Neuronal stem cell (in vitro differentiated cells): ENCODE measurements around the gene FOXC2.

Experiments
- DNase-seq: peaks from one replicate; pipeline ENCODE4 v3.0.0-alpha.2; 2013; ENCODE audit warnings: low spot score
- H2AFZ ChIP-seq: one replicate; pipeline ENCODE4 v1.6.1; 2013; ENCODE audit warnings: mild to moderate bottlenecking, low read length, inconsistent platforms
- H2AK5ac ChIP-seq: 2 replicates; pipeline ENCODE4 v1.6.1; 2013; ENCODE audit warnings: low read depth, mild to moderate bottlenecking, inconsistent platforms, low read length, moderate library complexity, mixed read lengths
- H2BK120ac ChIP-seq: 2 replicates; pipeline ENCODE4 v1.6.1; 2013; ENCODE audit warnings: low read depth, mild to moderate bottlenecking, inconsistent platforms, low read length, moderate library complexity, mixed read lengths
- H2BK12ac ChIP-seq: one replicate; pipeline ENCODE4 v1.6.1; 2013; ENCODE audit warnings: low read length, inconsistent platforms
- H2BK15ac ChIP-seq: 2 replicates; pipeline ENCODE4 v1.6.1; 2013; ENCODE audit warnings: mild to moderate bottlenecking, low read length, inconsistent platforms, mixed read lengths
- H2BK5ac ChIP-seq: one replicate; pipeline ENCODE4 v1.6.1; 2013; ENCODE audit warnings: inconsistent platforms, mild to moderate bottlenecking, low read length, moderate library complexity
- H3K14ac ChIP-seq: one replicate; pipeline ENCODE4 v1.6.1; 2013; ENCODE audit warnings: low read length, inconsistent platforms
- H3K18ac ChIP-seq: 2 replicates; pipeline ENCODE4 v1.6.1; 2013; ENCODE audit warnings: low read length, inconsistent platforms
- H3K23ac ChIP-seq: 2 replicates; pipeline ENCODE4 v1.6.1; 2013; ENCODE audit warnings: low read depth, mild to moderate bottlenecking, mixed read lengths, low read length, inconsistent platforms; ENCODE audit not compliant: poor library complexity
- H3K27ac ChIP-seq: replicated peaks from 3 replicates; pipeline ENCODE4 v1.5.1; 2013; ENCODE audit warnings: low read length, inconsistent platforms
- H3K27me3 ChIP-seq, 3 experiments: 2 replicates each; pipeline ENCODE4 v1.6.1; 2013; ENCODE audit warnings: low read length in 3 of 3, mild to moderate bottlenecking in 2 of 3, inconsistent platforms in 1 of 3, low read depth in 1 of 3, mixed read lengths in 1 of 3, moderate library complexity in 1 of 3; ENCODE audit not compliant: control insufficient read depth in 3 of 3, insufficient read depth in 3 of 3
- H3K36me3 ChIP-seq, 2 donors: replicated peaks in 1 of 2; 2 replicates each; pipeline ENCODE4 v1.6.1; 2013; ENCODE audit warnings: low read length in 2 of 2; ENCODE audit not compliant: control insufficient read depth in 2 of 2, insufficient read depth in 2 of 2
- H3K4ac ChIP-seq: 2 replicates; pipeline ENCODE4 v1.6.1; 2013; ENCODE audit warnings: inconsistent platforms, mild to moderate bottlenecking, low read length, moderate library complexity
- H3K4me1 ChIP-seq, 2 donors: 1 replicate in 1 of 2; 2 replicates in 1 of 2; pipeline ENCODE4 v1.6.1; 2013; ENCODE audit warnings: low read length in 2 of 2, low read depth in 1 of 2; ENCODE audit not compliant: control insufficient read depth in 2 of 2, insufficient read depth in 1 of 2
- H3K4me2 ChIP-seq: one replicate; pipeline ENCODE4 v1.6.1; 2013; ENCODE audit warnings: mild to moderate bottlenecking, low read length, inconsistent platforms; ENCODE audit not compliant: insufficient read depth, poor library complexity, severe bottlenecking
- H3K4me3 ChIP-seq, 2 donors: 2 replicates each; pipeline ENCODE4 v1.5.1; 2013; ENCODE audit warnings: low read length in 2 of 2, mild to moderate bottlenecking in 2 of 2, inconsistent platforms in 1 of 2, moderate library complexity in 1 of 2
- H3K79me1 ChIP-seq: one replicate; pipeline ENCODE4 v1.6.1; 2013; ENCODE audit warnings: low read depth, mild to moderate bottlenecking, inconsistent platforms, low read length, moderate library complexity
- H3K9ac ChIP-seq: one replicate; pipeline ENCODE4 v1.6.1; 2013; ENCODE audit warnings: mild to moderate bottlenecking, low read depth, low read length, inconsistent platforms; ENCODE audit not compliant: poor library complexity
- H3K9me3 ChIP-seq, 2 donors: replicated peaks in 1 of 2; 2 replicates each; pipeline versions ENCODE3 to v1.6.1; 2013; ENCODE audit warnings: low read length in 2 of 2, mild to moderate bottlenecking in 2 of 2, inconsistent platforms in 1 of 2, low read depth in 1 of 2, mixed read lengths in 1 of 2, moderate library complexity in 1 of 2; ENCODE audit not compliant: control insufficient read depth in 2 of 2, insufficient read depth in 1 of 2
- H4K8ac ChIP-seq: one replicate; pipeline ENCODE4 v1.6.1; 2013; ENCODE audit warnings: low read depth, mild to moderate bottlenecking, inconsistent platforms, low read length, moderate library complexity
- H4K91ac ChIP-seq: one replicate; pipeline ENCODE4 v1.6.1; 2013; ENCODE audit warnings: low read length, low read depth, mild to moderate bottlenecking, inconsistent platforms; ENCODE audit not compliant: poor library complexity
- WGBS, 2 donors: extraction: QIAGEN DNeasy Blood & Tissue Kit; methylation state at CpG; one replicate each; pipeline ENCODE4 v1.1.7; 2013; ENCODE audit warnings: missing lambda C conversion rate in 2 of 2, mixed read lengths in 1 of 2; ENCODE audit not compliant: insufficient read length in 2 of 2, insufficient replicate concordance in 1 of 2; ENCODE audit errors: extremely low coverage in 2 of 2; 5-methylcytosine and 5-hydroxymethylcytosine counted together

The FOXC2 gene

DNA sequence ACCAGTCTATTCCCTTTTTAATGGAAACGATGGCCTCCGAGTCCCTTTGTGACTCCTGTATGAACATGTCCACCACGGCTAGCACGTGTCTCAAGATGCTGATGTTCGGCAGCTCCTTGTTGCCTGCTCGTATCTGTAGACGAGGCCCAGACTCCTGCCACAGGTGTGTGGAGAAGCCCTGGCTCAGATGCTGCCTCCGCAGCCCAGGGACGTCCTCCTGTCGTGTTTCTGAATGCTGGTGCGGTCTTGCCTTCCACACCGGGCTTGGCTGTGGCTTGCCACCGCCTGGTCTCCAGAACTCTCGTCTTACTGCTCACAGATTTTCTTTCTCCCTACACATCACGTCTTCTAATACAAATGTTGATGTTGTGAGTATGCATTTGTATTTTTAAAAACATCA lies 39.3 kb upstream of the FOXC2 start:
- H3K4me3 ChIP-seq, result no peak overlapping the region
- DNase-seq, result no peak
- no peak overlapping the region for H3K4ac ChIP-seq
- no peak overlapping the region for H3K4me2 ChIP-seq
- H4K91ac ChIP-seq, result no peak overlapping the region
- no CpG with 5 or more reads among the region's 15 CpGs for WGBS, 2 donors
- H2BK120ac ChIP-seq, result no peak overlapping the region
- no peak overlapping the region for H3K27ac ChIP-seq
- H3K14ac ChIP-seq, result no peak overlapping the region
- no peak overlapping the region for H2BK5ac ChIP-seq
- no peak overlapping the region for H3K9ac ChIP-seq
- no peak overlapping the region for H2BK15ac ChIP-seq
- no peak overlapping the region for H2BK12ac ChIP-seq
- peaks cover 0 to 19% (median 0%) of the 10 kb centered on the region in 3 experiments for H3K27me3 ChIP-seq
- no peaks in the 10 kb centered on the region for H3K4me1 ChIP-seq
- H3K9me3 ChIP-seq, result peaks cover 0 to 9% of the 10 kb centered on the region in 2 donors
- H3K18ac ChIP-seq, result peak overlapping the region; percentile 53
- no peak overlapping the region for H4K8ac ChIP-seq
- H2AK5ac ChIP-seq, result no peak overlapping the region
- H2AFZ ChIP-seq, result no peak overlapping the region
- H3K36me3 ChIP-seq, result peaks cover 0 to 2% of the 10 kb centered on the region in 2 donors
- no peak overlapping the region for H3K23ac ChIP-seq
- H3K79me1 ChIP-seq, result no peaks in the 10 kb centered on the region

DNA sequence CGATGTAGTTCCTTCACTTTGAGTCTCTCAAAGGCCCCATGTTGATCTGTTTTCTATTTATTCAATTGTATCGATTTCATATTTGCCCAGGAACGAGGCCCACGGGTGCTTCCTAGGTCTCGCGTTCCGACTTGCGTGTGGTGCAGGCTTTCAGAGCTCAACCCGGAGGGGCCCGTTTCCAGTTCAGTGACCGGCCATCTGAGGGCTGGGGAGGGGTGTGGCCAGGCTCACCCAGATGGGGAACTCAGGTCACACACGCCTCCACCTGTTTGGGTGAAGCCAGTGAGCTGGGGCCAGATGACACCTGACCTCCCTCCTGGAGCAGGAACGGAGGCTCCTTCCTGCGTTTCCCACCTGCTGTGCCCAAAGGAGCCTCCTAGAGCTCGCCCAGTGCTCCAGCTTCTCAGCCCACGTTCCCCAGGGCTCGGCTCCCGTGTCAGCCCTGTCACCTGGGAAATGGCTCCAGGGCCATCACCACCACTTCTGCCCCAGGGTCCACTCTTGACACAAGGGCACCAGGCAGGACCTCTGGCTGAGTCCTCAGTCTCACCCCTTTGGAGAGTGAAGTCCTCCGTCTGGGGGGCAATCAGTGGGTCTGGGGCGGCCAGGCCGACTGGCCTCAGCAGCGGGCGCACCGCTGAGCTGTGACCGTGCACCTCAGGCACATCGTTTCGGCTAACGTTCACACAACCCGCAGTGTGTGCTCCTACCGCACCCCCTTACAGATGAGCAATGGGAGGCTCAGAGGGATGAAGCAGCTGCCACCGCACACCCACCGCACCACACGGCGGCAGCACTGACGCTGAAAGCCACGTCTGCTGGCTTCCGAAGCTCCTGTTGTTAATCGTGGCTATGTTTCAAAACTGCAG lies 38.3 kb upstream of the FOXC2 start:
- Histone ChIP-seq H3K36me3 (peaks cover 0 to 2% of the 10 kb centered on the region in 2 donors), H3K4ac (no peak overlapping the region), H3K18ac (no peak overlapping the region), H3K23ac (peak overlapping the region; percentile 85), H2AK5ac (no peak overlapping the region), H3K4me2 (no peak overlapping the region), H3K9me3 (peaks cover 0 to 7% of the 10 kb centered on the region in 2 donors), H3K4me1 (no peaks in the 10 kb centered on the region), H3K9ac (no peak overlapping the region), H4K91ac (no peak overlapping the region), H3K27ac (no peak overlapping the region), H4K8ac (no peak overlapping the region), H3K27me3 (peaks cover 0 to 10% (median 0%) of the 10 kb centered on the region in 3 experiments), H2AFZ (no peak overlapping the region), H2BK12ac (no peak overlapping the region), H3K4me3 (no peak overlapping the region), H2BK15ac (no peak overlapping the region), H2BK120ac (no peak overlapping the region), H3K14ac (no peak overlapping the region), H3K79me1 (no peaks in the 10 kb centered on the region), H2BK5ac (no peak overlapping the region)
- WGBS, 2 donors, result no CpG with 5 or more reads among the region's 38 CpGs
- DNase-seq, result no peak

DNA sequence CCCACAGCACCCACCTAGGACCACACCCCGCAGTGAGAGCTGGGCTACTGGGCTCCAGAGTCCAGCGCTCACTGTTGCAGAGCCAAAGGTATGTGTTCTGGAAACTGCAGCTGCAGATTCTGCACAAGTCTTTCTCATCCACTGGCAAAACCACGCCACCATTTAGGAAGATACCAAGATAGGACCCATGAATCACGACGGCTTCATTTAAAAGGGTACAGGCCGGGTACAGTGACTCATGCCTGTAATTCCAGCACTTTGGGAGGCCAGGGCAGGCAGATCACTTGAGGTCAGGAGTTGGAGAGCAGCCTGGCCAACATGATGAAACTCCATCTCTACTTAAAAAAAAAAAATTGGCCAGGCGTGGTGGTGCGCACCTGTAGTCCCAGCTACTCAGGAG lies 37.5 kb upstream of the FOXC2 start:
- no peak for DNase-seq
- Histone ChIP-seq H3K9me3 (peaks cover 0 to 7% of the 10 kb centered on the region in 2 donors), H3K27ac (no peak overlapping the region), H3K79me1 (no peaks in the 10 kb centered on the region), H3K9ac (no peak overlapping the region), H2BK120ac (no peak overlapping the region), H4K8ac (no peak overlapping the region), H3K4me2 (no peak overlapping the region), H3K4ac (no peak overlapping the region), H2BK15ac (no peak overlapping the region), H3K4me1 (no peaks in the 10 kb centered on the region), H4K91ac (no peak overlapping the region), H3K4me3 (no peak overlapping the region), H3K18ac (no peak overlapping the region), H3K23ac (no peak overlapping the region), H2BK12ac (no peak overlapping the region), H2AFZ (no peak overlapping the region), H2AK5ac (no peak overlapping the region), H2BK5ac (no peak overlapping the region), H3K27me3 (peaks cover 0 to 3% (median 0%) of the 10 kb centered on the region in 3 experiments), H3K36me3 (peaks cover 2% of the 10 kb centered on the region in 2 donors), H3K14ac (no peak overlapping the region)
- WGBS, 2 donors, result no CpG with 5 or more reads among the region's 8 CpGs

DNA sequence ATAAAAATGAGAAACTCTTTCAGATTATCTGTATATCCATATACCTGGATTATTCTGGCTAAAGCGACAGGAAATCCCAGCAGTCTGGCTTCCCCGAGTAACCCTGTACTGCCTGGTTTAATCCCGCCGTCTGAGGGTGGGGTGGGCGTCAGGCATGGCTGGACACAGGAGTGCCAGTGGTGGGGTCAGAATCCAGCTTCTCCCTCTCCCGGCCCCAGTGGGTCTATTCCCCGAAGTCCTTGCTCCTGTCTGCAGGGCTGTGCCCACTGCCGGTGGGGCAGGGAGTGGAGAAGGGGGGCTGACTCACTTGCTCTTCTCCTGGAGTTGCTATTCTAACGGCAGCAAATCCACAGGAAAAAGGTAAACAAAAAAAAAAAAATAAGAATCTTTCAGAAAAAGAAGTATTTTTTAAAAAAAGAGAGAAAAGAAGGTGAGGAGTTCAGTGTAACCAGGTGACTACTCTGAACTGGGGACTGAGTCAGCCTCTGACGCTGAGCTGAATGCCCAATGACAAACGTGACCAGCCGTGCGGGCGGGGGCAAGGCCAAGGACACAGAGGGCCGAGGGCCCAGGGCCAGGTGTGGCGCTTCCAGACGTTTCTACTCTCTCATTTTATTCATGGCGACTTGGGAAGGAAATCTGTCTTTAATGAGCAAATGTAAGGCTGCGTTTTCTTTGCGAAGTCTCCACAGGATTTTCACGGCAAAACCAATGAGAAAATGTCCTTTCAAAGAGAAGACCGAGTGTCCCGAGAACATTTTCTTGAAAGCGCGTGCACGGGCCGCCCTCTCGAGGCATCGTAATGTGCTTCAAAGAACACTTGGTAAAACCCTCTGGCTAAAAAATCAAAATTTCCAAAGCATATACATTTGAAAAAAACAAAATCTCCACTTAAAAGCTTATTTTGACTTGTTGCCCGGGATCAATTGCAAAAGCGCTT lies 36.1 kb upstream of the FOXC2 start:
- no peak overlapping the region for H3K18ac ChIP-seq
- no peak overlapping the region for H2BK120ac ChIP-seq
- no peaks in the 10 kb centered on the region for H3K79me1 ChIP-seq
- no peaks in the 10 kb centered on the region for H3K27me3 ChIP-seq
- peaks cover 0 to 7% of the 10 kb centered on the region in 2 donors for H3K9me3 ChIP-seq
- H3K14ac ChIP-seq, result peak overlapping the region; percentile 17
- no peak overlapping the region for H3K4me3 ChIP-seq
- no peak overlapping the region for H2BK12ac ChIP-seq
- H2BK5ac ChIP-seq, result no peak overlapping the region
- H3K27ac ChIP-seq, result no peak overlapping the region
- H3K4me2 ChIP-seq, result no peak overlapping the region
- H2AK5ac ChIP-seq, result no peak overlapping the region
- no peak overlapping the region for H3K4ac ChIP-seq
- no peaks in the 10 kb centered on the region for H3K4me1 ChIP-seq
- no peak overlapping the region for H4K8ac ChIP-seq
- DNase-seq, result no peak
- peaks cover 5 to 7% of the 10 kb centered on the region in 2 donors for H3K36me3 ChIP-seq
- H3K23ac ChIP-seq, result no peak overlapping the region
- H3K9ac ChIP-seq, result no peak overlapping the region
- H2BK15ac ChIP-seq, result no peak overlapping the region
- H4K91ac ChIP-seq, result no peak overlapping the region
- H2AFZ ChIP-seq, result no peak overlapping the region
- no CpG with 5 or more reads among the region's 31 CpGs for WGBS, 2 donors
